ENCODE measurements around the gene CCDC187.

Gene CCDC187

GRCh38 chr9:136264441-136265405 is 39.2 kb downstream of the CCDC187 start:
- no peak for DNase-seq (ENCODE audit: low read depth in 1 of 2, low spot score in 1 of 2)
- in situ Hi-C loops (cut with HindIII; ENCODE audit: low pct_unique_long_range_greater_than_20kb, low sequenced_read_pairs) = no loop called here
- TF ChIP-seq JUND (IDR thresholded peaks at IDR 0.05; ENCODE audit: low read depth) = no peak

GRCh38 chr9:136264031-136264430 is 39.9 kb downstream of the CCDC187 start:
- DNase-seq (ENCODE audit: low read depth in 1 of 2, low spot score in 1 of 2) = no peak
- in situ Hi-C loops (cut with HindIII; ENCODE audit: low pct_unique_long_range_greater_than_20kb, low sequenced_read_pairs) = no loop called here
- TF ChIP-seq JUND (IDR thresholded peaks at IDR 0.05; ENCODE audit: low read depth) = no peak

GRCh38 chr9:136262671-136263178 is 41.2 kb downstream of the CCDC187 start:
- in situ Hi-C loops (cut with HindIII; ENCODE audit: low pct_unique_long_range_greater_than_20kb, low sequenced_read_pairs) = no loop called here
- no peak for DNase-seq (ENCODE audit: low read depth in 1 of 2, low spot score in 1 of 2)
- no peak for TF ChIP-seq JUND (IDR thresholded peaks at IDR 0.05; ENCODE audit: low read depth)

- no peak for DNase-seq (ENCODE audit: low read depth in 1 of 2, low spot score in 1 of 2)
- TF ChIP-seq JUND (IDR thresholded peaks at IDR 0.05; ENCODE audit: low read depth) = no peak
- in situ Hi-C loops (cut with HindIII; ENCODE audit: low pct_unique_long_range_greater_than_20kb, low sequenced_read_pairs) = no loop called here
Measured at GRCh38 chr9:136261686-136262430, 42.0 kb downstream of the CCDC187 start.

GRCh38 chr9:136260936-136261472 is 42.9 kb downstream of the CCDC187 start:
- no peak for TF ChIP-seq JUND (IDR thresholded peaks at IDR 0.05; ENCODE audit: low read depth)
- in situ Hi-C loops (cut with HindIII; ENCODE audit: low pct_unique_long_range_greater_than_20kb, low sequenced_read_pairs) = no loop called here
- no peak for DNase-seq (ENCODE audit: low read depth in 1 of 2, low spot score in 1 of 2)

- no peak for DNase-seq (ENCODE audit: low read depth in 1 of 2, low spot score in 1 of 2)
- in situ Hi-C loops (cut with HindIII; ENCODE audit: low pct_unique_long_range_greater_than_20kb, low sequenced_read_pairs) = no loop called here
- TF ChIP-seq JUND (IDR thresholded peaks at IDR 0.05; ENCODE audit: low read depth) = no peak
Measured at GRCh38 chr9:136260521-136260920, 43.4 kb downstream of the CCDC187 start.

- no peak for DNase-seq (ENCODE audit: low read depth in 1 of 2, low spot score in 1 of 2)
- in situ Hi-C loops (cut with HindIII; ENCODE audit: low pct_unique_long_range_greater_than_20kb, low sequenced_read_pairs) = no loop called here
- no peak for TF ChIP-seq JUND (IDR thresholded peaks at IDR 0.05; ENCODE audit: low read depth)
Measured at GRCh38 chr9:136259836-136260235, 44.1 kb downstream of the CCDC187 start.

GRCh38 chr9:136259517-136259813 is 44.4 kb downstream of the CCDC187 start:
- in situ Hi-C loops (cut with HindIII; ENCODE audit: low pct_unique_long_range_greater_than_20kb, low sequenced_read_pairs) = no loop called here
- DNase-seq (ENCODE audit: low read depth in 1 of 2, low spot score in 1 of 2) = no peak
- TF ChIP-seq JUND (IDR thresholded peaks at IDR 0.05; ENCODE audit: low read depth) = no peak

GRCh38 chr9:136258786-136259516 is 44.9 kb downstream of the CCDC187 start:
- no peak for TF ChIP-seq JUND (IDR thresholded peaks at IDR 0.05; ENCODE audit: low read depth)
- in situ Hi-C loops (cut with HindIII; ENCODE audit: low pct_unique_long_range_greater_than_20kb, low sequenced_read_pairs) = no loop called here
- DNase-seq (ENCODE audit: low read depth in 1 of 2, low spot score in 1 of 2) = no peak

GRCh38 chr9:136258299-136258625 is 45.6 kb downstream of the CCDC187 start:
- DNase-seq (ENCODE audit: low read depth in 1 of 2, low spot score in 1 of 2) = no peak
- no peak for TF ChIP-seq JUND (IDR thresholded peaks at IDR 0.05; ENCODE audit: low read depth)
- in situ Hi-C loops (cut with HindIII; ENCODE audit: low pct_unique_long_range_greater_than_20kb, low sequenced_read_pairs) = no loop called here

- in situ Hi-C loops (cut with HindIII; ENCODE audit: low pct_unique_long_range_greater_than_20kb, low sequenced_read_pairs) = no loop called here
- DNase-seq (ENCODE audit: low read depth in 1 of 2, low spot score in 1 of 2) = no peak
Measured at GRCh38 chr9:136257381-136258298, 46.3 kb downstream of the CCDC187 start.

More at GRCh38 chr9:136257381-136258298, 46.3 kb downstream of the CCDC187 start:
- no peak for TF ChIP-seq JUND (IDR thresholded peaks at IDR 0.05; ENCODE audit: low read depth)

Measured in T47D (cell line).